Measurements from ENCODE around the gene PIGM. TPM values are rescaled to one million over a fixed set of nuclear protein-coding genes. Genes with fewer than 3 reads are reported as not detected.

The PIGM gene
- total RNA-seq, 1 donor from 2014 or later, result 12.2 TPM

DNA sequence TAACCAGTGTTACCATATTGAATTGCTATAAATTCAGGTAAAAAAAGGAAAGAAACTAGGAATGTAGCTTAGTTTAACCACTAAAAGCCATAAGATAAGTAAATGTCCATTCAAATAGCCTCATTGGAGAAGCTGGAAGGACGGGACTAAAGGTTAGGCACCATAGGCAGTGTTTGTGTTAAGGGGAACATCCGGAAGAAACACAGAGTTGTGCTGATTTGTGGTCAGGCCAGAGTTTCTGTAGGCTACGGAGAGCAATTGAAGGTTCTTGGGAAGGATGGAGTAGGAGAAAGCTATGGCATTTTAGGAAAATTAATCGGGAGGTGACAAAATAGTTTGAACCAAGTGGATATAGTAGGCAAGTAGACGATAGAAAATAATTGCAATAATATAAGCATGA, 39.5 kb upstream of the PIGM start:
- TF ChIP-seq CTCF (IDR thresholded peaks at IDR 0.05; ENCODE audit: unreplicated experiment), result no peak
- Mint-ChIP-seq H3K27me3 (peaks cover 80% of the 10 kb centered on the region), H3K4me3 (ENCODE audit: low read depth) (no peak overlapping the region), H3K36me3 (ENCODE audit: insufficient read depth) (no peaks in the 10 kb centered on the region), H3K4me1 (ENCODE audit: low read depth) (peaks cover 14% of the 10 kb centered on the region), H3K9me3 (ENCODE audit: low read depth) (no peaks in the 10 kb centered on the region), H3K27ac (no peak overlapping the region)
- DNase-seq (ENCODE audit: low spot score, unreplicated experiment), result no peak

DNA sequence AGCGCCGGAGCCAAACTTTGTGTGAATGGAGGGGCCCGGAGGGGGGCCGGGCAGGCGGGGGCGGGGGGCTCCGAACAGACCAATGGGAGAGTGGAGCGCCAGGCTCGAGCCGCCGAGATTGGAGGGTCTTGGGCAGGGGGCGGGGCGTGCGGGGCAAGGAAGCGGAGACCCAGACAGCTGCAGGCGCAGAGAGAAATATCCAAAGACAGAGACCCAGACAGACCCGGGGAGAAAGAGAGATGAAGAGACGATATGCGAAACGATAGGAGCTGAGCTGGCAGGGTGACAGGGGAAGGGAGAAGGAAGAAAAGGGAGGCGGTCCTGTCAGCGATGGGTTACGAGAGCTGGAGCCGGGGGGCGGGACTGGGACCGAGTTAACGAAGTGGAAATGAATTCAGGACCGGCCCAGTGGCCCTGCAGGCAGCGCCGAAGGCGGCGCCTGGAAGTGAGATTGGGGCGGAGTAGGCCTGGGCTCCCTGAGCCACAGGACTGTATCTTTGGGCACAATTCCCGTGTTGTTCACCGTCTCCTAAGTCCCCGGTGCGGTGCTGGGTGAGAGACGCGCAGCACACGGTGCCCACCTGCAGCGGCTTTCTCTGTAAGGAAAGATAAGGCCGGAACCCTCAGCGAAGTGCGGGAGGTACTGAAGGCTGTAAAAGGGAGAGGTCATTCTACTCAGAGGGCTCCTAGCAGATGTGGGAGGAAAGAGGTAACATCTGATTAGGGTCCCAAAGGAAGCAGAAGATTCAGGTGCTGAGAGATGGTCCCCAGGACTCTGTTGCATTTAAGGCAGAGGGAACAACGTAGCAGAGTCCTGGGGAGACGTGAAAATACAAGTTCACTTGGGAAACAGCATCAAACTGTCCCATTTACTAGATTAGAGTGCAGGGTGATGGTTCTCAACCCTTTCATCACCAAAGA, 38.7 kb upstream of the PIGM start:
- H3K9me3 Mint-ChIP-seq (ENCODE audit: low read depth), result no peaks in the 10 kb centered on the region
- no peak for TF ChIP-seq CTCF (IDR thresholded peaks at IDR 0.05; ENCODE audit: unreplicated experiment)
- peaks cover 82% of the 10 kb centered on the region for H3K27me3 Mint-ChIP-seq
- peak overlapping the region; percentile 95 for H3K4me3 Mint-ChIP-seq (ENCODE audit: low read depth)
- H3K27ac Mint-ChIP-seq, result no peak overlapping the region
- peak; percentile 63 for DNase-seq (ENCODE audit: low spot score, unreplicated experiment)
- peaks cover 14% of the 10 kb centered on the region for H3K4me1 Mint-ChIP-seq (ENCODE audit: low read depth)
- no peaks in the 10 kb centered on the region for H3K36me3 Mint-ChIP-seq (ENCODE audit: insufficient read depth)

- H3K36me3 Mint-ChIP-seq (ENCODE audit: insufficient read depth), result no peaks in the 10 kb centered on the region
- peaks cover 77% of the 10 kb centered on the region for H3K27me3 Mint-ChIP-seq
- DNase-seq (ENCODE audit: low spot score, unreplicated experiment), result no peak
- peaks cover 14% of the 10 kb centered on the region for H3K4me1 Mint-ChIP-seq (ENCODE audit: low read depth)
- H3K27ac Mint-ChIP-seq, result no peak within 1 kb of the TSS
- peak within 1 kb of the TSS; percentile 95 for H3K4me3 Mint-ChIP-seq (ENCODE audit: low read depth)
- no peak for TF ChIP-seq CTCF (IDR thresholded peaks at IDR 0.05; ENCODE audit: unreplicated experiment)
- no peaks in the 10 kb centered on the region for H3K9me3 Mint-ChIP-seq (ENCODE audit: low read depth)
Measured at GRCh38 chr1:160069460-160070231, 37.9 kb upstream of the PIGM start, which contains the start of gene KCNJ10. Gene KCNJ10 (minus strand): TSS chr1:160070160. CDS start chr1:160042532, 27,628 bp downstream.

GRCh38 chr1:160068225-160068624, 36.4 kb upstream of the PIGM start:
- peaks cover 78% of the 10 kb centered on the region for H3K27me3 Mint-ChIP-seq
- no peaks in the 10 kb centered on the region for H3K36me3 Mint-ChIP-seq (ENCODE audit: insufficient read depth)
- TF ChIP-seq CTCF (IDR thresholded peaks at IDR 0.05; ENCODE audit: unreplicated experiment), result no peak
- DNase-seq (ENCODE audit: low spot score, unreplicated experiment), result no peak
- no peaks in the 10 kb centered on the region for H3K9me3 Mint-ChIP-seq (ENCODE audit: low read depth)
- H3K27ac Mint-ChIP-seq, result no peak overlapping the region
- no peak overlapping the region for H3K4me3 Mint-ChIP-seq (ENCODE audit: low read depth)
- peaks cover 14% of the 10 kb centered on the region for H3K4me1 Mint-ChIP-seq (ENCODE audit: low read depth)
